EL (cell line): ENCODE measurements around the gene N4BP2L1.

Source experiments
- DNase-seq: peaks from one replicate; pipeline ENCODE4 v3.0.0-alpha.2; 2016

The N4BP2L1 gene

GRCh38 chr13:32427852-32428580, at the start of gene N4BP2L1:
TSS of gene N4BP2L1 (minus strand) at chr13:32428130. CDS start at chr13:32428082, 48 bp downstream.
- DNase-seq = peak; percentile 56

GRCh38 chr13:32476892-32477291, 49.0 kb upstream of the N4BP2L1 start:
- DNase-seq = no peak

- no peak for DNase-seq
Measured at GRCh38 chr13:32476021-32476731, 48.2 kb upstream of the N4BP2L1 start.

- DNase-seq = no peak
Measured at GRCh38 chr13:32474999-32475792, 47.3 kb upstream of the N4BP2L1 start.

- no peak for DNase-seq
Measured at GRCh38 chr13:32473650-32474049, 45.7 kb upstream of the N4BP2L1 start.

GRCh38 chr13:32472194-32472621, 44.3 kb upstream of the N4BP2L1 start:
- DNase-seq = no peak

- no peak for DNase-seq
Measured at GRCh38 chr13:32471187-32471922, 43.4 kb upstream of the N4BP2L1 start.

GRCh38 chr13:32468502-32469142, 40.7 kb upstream of the N4BP2L1 start:
- DNase-seq = no peak

- DNase-seq = no peak
Measured at GRCh38 chr13:32456591-32456990, 28.7 kb upstream of the N4BP2L1 start.

GRCh38 chr13:32455594-32455903, 27.6 kb upstream of the N4BP2L1 start:
- no peak for DNase-seq

- no peak for DNase-seq
Measured at GRCh38 chr13:32454886-32455593, 27.1 kb upstream of the N4BP2L1 start.

GRCh38 chr13:32453981-32454380, 26.1 kb upstream of the N4BP2L1 start:
- DNase-seq = no peak

GRCh38 chr13:32448972-32449371, 21.0 kb upstream of the N4BP2L1 start:
- DNase-seq = no peak

- DNase-seq = no peak
Measured at GRCh38 chr13:32447894-32448623, 20.1 kb upstream of the N4BP2L1 start.

- no peak for DNase-seq
Measured at GRCh38 chr13:32446773-32447465, 19.0 kb upstream of the N4BP2L1 start.

GRCh38 chr13:32446220-32446619, 18.3 kb upstream of the N4BP2L1 start:
- DNase-seq = no peak

- DNase-seq = no peak
Measured at GRCh38 chr13:32445461-32445860, 17.5 kb upstream of the N4BP2L1 start.

- DNase-seq = peak; percentile 19
Measured at GRCh38 chr13:32443111-32443510, 15.2 kb upstream of the N4BP2L1 start.

- no peak for DNase-seq
Measured at GRCh38 chr13:32438871-32439270, 10.9 kb upstream of the N4BP2L1 start.

GRCh38 chr13:32432856-32433255, 4.9 kb upstream of the N4BP2L1 start:
- DNase-seq = no peak
